GM12878 (cell line): ENCODE data around the gene AP3M1. TPM values are rescaled to one million over a fixed set of nuclear protein-coding genes. Genes with fewer than 3 reads are reported as not detected.

ENCODE experiments used
- ATAC-seq: fragments of 200-7000 bp; cut with Tn5 transposase; 3 replicates; pipeline ENCODE4 v1.9.1; 2020; ENCODE audit warnings: mild to moderate bottlenecking, moderate library complexity
- BruUV-seq: library from RNA; stranded (reverse); fragments of 400-500 nt; replicated peaks from 2 replicates; lab custom pipeline; 2021; lab: Mats Ljungman, UMichigan
- CTCF ChIA-PET: fragments of 300-600 bp; sonication (Branson Sonifier 250); formaldehyde crosslinking; extraction: SDS; loops from one replicate; lab custom pipeline; 2021; ENCODE audit warnings: inconsistent platforms; lab: Yijun Ruan, JAX
- POLR2A ChIA-PET: fragments of 350-600 bp; formaldehyde crosslinking; extraction: SDS; loops from one replicate; lab custom pipeline; 2021; ENCODE audit warnings: inconsistent platforms; lab: Charles Lee
- RAD21 ChIA-PET: fragments of 300-600 bp; sonication (Branson Sonifier 250); formaldehyde crosslinking; loops from one replicate; lab custom pipeline; 2023; ENCODE audit warnings: antibody characterized with exemption; ENCODE audit not compliant: unreplicated experiment; lab: Charles Lee
- SMC1A ChIA-PET: fragments of 300-600 bp; sonication (Branson Sonifier 250); formaldehyde crosslinking; loops from one replicate; lab custom pipeline; 2023; ENCODE audit not compliant: unreplicated experiment, uncharacterized antibody; lab: Charles Lee
- DNase-seq: peaks from one replicate; pipeline ENCODE4 v3.0.0-alpha.2; 2011; ENCODE audit warnings: low read depth, low spot score
- FAIRE-seq: peaks from 3 replicates; lab custom pipeline; 2011; peaks lifted over from hg19 to GRCh38; lab: Jason Lieb, UNC
- H2AFZ ChIP-seq: 2 replicates; pipeline ENCODE4 v1.6.0; 2011; ENCODE audit warnings: low read depth, low read length, control low read depth; ENCODE audit not compliant: control insufficient read depth
- H3K27ac ChIP-seq: 2 replicates; pipeline ENCODE4 v1.5.1; 2011; ENCODE audit warnings: control low read depth; ENCODE audit not compliant: control insufficient read depth, insufficient read depth
- H3K27me3 ChIP-seq, 2 experiments: replicated peaks in 1 of 2; 2 replicates each; pipeline versions ENCODE4 v1.6.0 to v1.6.1; 2011; ENCODE audit warnings: low read length in 1 of 2; ENCODE audit not compliant: control insufficient read depth in 2 of 2, insufficient read depth in 2 of 2
- H3K36me3 ChIP-seq, 2 experiments: 2 replicates each; pipeline ENCODE4 v1.5.1; 2011; ENCODE audit warnings: low read length in 1 of 2; ENCODE audit not compliant: control insufficient read depth in 2 of 2, insufficient read depth in 2 of 2
- H3K4me1 ChIP-seq: 2 replicates; pipeline ENCODE4 v1.6.1; 2011; ENCODE audit warnings: mild to moderate bottlenecking, low read length, moderate library complexity, mixed read lengths; ENCODE audit not compliant: control insufficient read depth, insufficient read depth
- H3K4me2 ChIP-seq: 2 replicates; pipeline ENCODE4 v1.6.0; 2011; ENCODE audit warnings: control low read depth; ENCODE audit not compliant: control insufficient read depth, insufficient read depth
- H3K4me3 ChIP-seq: fragments of 200-600 bp; sonication (generic); 2 replicates; pipeline ENCODE4 v1.5.1; 2016
- H3K79me2 ChIP-seq: 2 replicates; pipeline ENCODE4 v1.6.0; 2011; ENCODE audit warnings: low read length; ENCODE audit not compliant: control insufficient read depth, insufficient read depth
- H3K9ac ChIP-seq: 2 replicates; pipeline ENCODE4 v1.8.0; 2011; ENCODE audit warnings: low read length, control low read depth, mixed read lengths; ENCODE audit not compliant: control insufficient read depth, insufficient read depth
- H3K9me3 ChIP-seq: replicated peaks from 3 replicates; pipeline ENCODE4 v1.5.1; 2011; ENCODE audit warnings: mild to moderate bottlenecking, low read length; ENCODE audit not compliant: control insufficient read depth, insufficient read depth
- H4K20me1 ChIP-seq: 2 replicates; pipeline ENCODE4 v1.6.0; 2011; ENCODE audit not compliant: control insufficient read depth, insufficient read depth
- EP300 ChIP-seq, 2 experiments: fragments of 150-350 bp in 1 of 2; IDR thresholded peaks; 2 replicates each; pipeline ENCODE4 v1.6.1; 2011 to 2012; ENCODE audit warnings: low read depth in 2 of 2, low read length in 2 of 2, borderline replicate concordance in 1 of 2, improper control_type of control experiment in 1 of 2, inconsistent platforms in 1 of 2; ENCODE audit not compliant: control insufficient read depth in 1 of 2
- HCFC1 ChIP-seq: fragments of 150-350 bp; IDR thresholded peaks from 2 replicates; pipeline ENCODE4 v1.6.1; 2014; ENCODE audit warnings: low read length
- NBN ChIP-seq: fragments of 450-650 bp; IDR thresholded peaks from 2 replicates; pipeline ENCODE4 v1.6.1; 2016
- POLR2A ChIP-seq: IDR thresholded peaks from 2 replicates; pipeline ENCODE4 v1.6.1; 2011; ENCODE audit warnings: low read depth, mild to moderate bottlenecking, low read length
- RAD51 ChIP-seq: fragments of 450-650 bp; IDR thresholded peaks from 2 replicates; pipeline ENCODE4 v1.6.1; 2016; ENCODE audit warnings: moderate library complexity, mild to moderate bottlenecking, inconsistent platforms
- WGBS: methylation state at CpG from one replicate; pipeline ENCODE4 v1.1.6; 2016; ENCODE audit warnings: low lambda C conversion rate; ENCODE audit not compliant: insufficient replicate concordance, insufficient coverage; ENCODE audit errors: missing lambda C conversion rate; 5-methylcytosine and 5-hydroxymethylcytosine counted together
- in situ Hi-C: fragments of 300-500 bp; cut with MboI; formaldehyde crosslinking; loops from 9 replicates; pipeline ENCODE4 v1.14.3; 2018; ENCODE audit warnings: mixed read lengths
- intact Hi-C: fragments of 100-400 bp; cut with micrococcal nuclease; formaldehyde crosslinking; loops from one replicate; pipeline ENCODE4 v1.14.2; 2022; ENCODE audit not compliant: unreplicated experiment
- polyA plus RNA-seq, 11 experiments: library from polyadenylated mRNA; depleted of rRNA in 4 of 11; unstranded in 6 of 11; stranded (reverse) in 5 of 11; fragments of >200 nt; fragmentation: Nextera tagmentation in 4 of 11; fragmentation: Illumina TruSeq in 1 of 11; extraction: Ambion mirVana in 4 of 11; extraction: Trizol in 1 of 11; gene quantifications; 1 replicate in 1 of 11; 2 replicates in 10 of 11; pipeline versions ENCODE4 v1.2.1 to v1.2.3, GENCODE V29; 2011 to 2016; ENCODE audit warnings: inconsistent platforms in 2 of 11, missing spikeins in 2 of 11, low read depth in 1 of 11
- total RNA-seq, 4 experiments: library from RNA; depleted of rRNA in 3 of 4; stranded (reverse); fragments of >200 nt in 3 of 4; fragmentation: Illumina TruSeq in 1 of 4; extraction: Trizol in 1 of 4; gene quantifications; 2 replicates each; pipeline versions ENCODE4 v1.2.1 to v1.2.3, GENCODE V29; 2013 to 2021

AP3M1 gene
- total and polyA plus RNA-seq, 10 of the 15 experiments (the other 5 are each of a cell fraction or from before 2014, with no cell fraction given) = 22.1 to 83.4 (median 47.7) TPM

GRCh38 chr10:74177140-74177677, 26.6 kb upstream of the AP3M1 start:
- H4K20me1 ChIP-seq = no peaks in the 10 kb centered on the region
- ChIA-PET RAD21 (interaction anchor here (1.3 to 2.0 kb wide), 5 partner anchors 10 to 30 kb away, joined by 3 to 9 read pairs (median 7); no protein-coding TSS in a partner anchor), SMC1A (interaction anchor here (1.4 to 3.6 kb wide), 9 partner anchors 8 to 58 kb away, joined by 3 to 35 read pairs (median 9); partner anchors contain the start of genes ADK and AP3M1), CTCF (interaction anchor here (0.6 to 1.4 kb wide), 5 partner anchors 10 to 1057 kb away, joined by 3 read pairs; no protein-coding TSS in a partner anchor), POLR2A (interaction anchor here (0.6 to 3.8 kb wide), 5 partner anchors 10 to 53 kb away, joined by 4 to 40 read pairs (median 12); partner anchors contain the start of genes ADK and AP3M1)
- H3K79me2 ChIP-seq = peaks cover 59% of the 10 kb centered on the region
- H3K27ac ChIP-seq = peak overlapping the region; percentile 74
- H3K4me2 ChIP-seq = peak overlapping the region; percentile 23
- H3K4me1 ChIP-seq = peaks cover 26% of the 10 kb centered on the region
- peak overlapping the region; percentile 97 for H2AFZ ChIP-seq
- 0 out of 4 replicates have a peak, but pooled peaks of 1 of the 2 experiments have one; percentile 8 for TF ChIP-seq EP300 (IDR thresholded peaks at IDR 0.05; ENCODE audit: borderline replicate concordance in 1 of 2, control insufficient read depth in 1 of 2, low read depth in 2 of 2, low read length in 2 of 2)
- no peak for TF ChIP-seq HCFC1
- TF ChIP-seq POLR2A = no peak
- TF ChIP-seq NBN = no peak; the same call in 1 of the 2 replicates
- no peak for TF ChIP-seq RAD51
- WGBS = under 1% methylated on average over 13 of the region's 13 CpGs
- H3K27me3 ChIP-seq = no peaks in the 10 kb centered on the region
- H3K36me3 ChIP-seq = no peaks in the 10 kb centered on the region
- peak overlapping the region; percentile 87 for H3K9ac ChIP-seq
- BruUV-seq = no TSS peak
- FAIRE-seq (no peak), DNase-seq (no peak), ATAC-seq (peak; percentile 44)
- intact Hi-C loops (no loop called here), in situ Hi-C loops (no loop called here)
- H3K4me3 ChIP-seq = peak overlapping the region; percentile 88
- H3K9me3 ChIP-seq = no peaks in the 10 kb centered on the region
